Stomach (tissue), 4 donors: ENCODE measurements around the gene ATP8A2.

Experiments used
- CTCF ChIP-seq, 7 experiments: fragments of 450-650 bp in 4 of 7; fragments of 200-600 bp in 3 of 7; sonication (generic) in 3 of 7; IDR thresholded peaks; one replicate each; pipeline ENCODE4 v1.5.1; 2016 to 2019; ENCODE audit warnings: antibody characterized with exemption in 7 of 7, control low read depth in 2 of 7, mild to moderate bottlenecking in 1 of 7
- EP300 ChIP-seq: sonication (generic); formaldehyde crosslinking; IDR thresholded peaks from one replicate; pipeline ENCODE4 v1.6.1; 2017; ENCODE audit warnings: antibody characterized with exemption
- POLR2AphosphoS5 ChIP-seq, 3 donors: sonication (generic); formaldehyde crosslinking; IDR thresholded peaks; one replicate each; pipeline ENCODE4 v1.6.1; 2016; ENCODE audit warnings: antibody characterized with exemption in 3 of 3

- TF ChIP-seq CTCF (IDR thresholded peaks at IDR 0.05) (no peak), EP300 (no peak), POLR2AphosphoS5 (IDR thresholded peaks at IDR 0.05) (peak in 1 of 3 donors; percentile 53)
These were observed 514.9 kb downstream of the ATP8A2 start for GRCh38 chr13:25886438-25887214.
